ENCODE data around the gene SLC39A8.
"Not testable (repeated sequence)": the region's sequence is repeated elsewhere in the genome, so short reads cannot be mapped to it uniquely, and the experiment has no call there.

Gene SLC39A8

GRCh38 chr4:102344954-102345794, at the start of gene SLC39A8:
Gene SLC39A8 (minus strand): TSS chr4:102345482. CDS start chr4:102344662, 820 bp downstream.
- no peaks in the 10 kb centered on the region for H3K36me3 ChIP-seq (ENCODE audit: insufficient read depth, low read length)
- H3K4me3 ChIP-seq (ENCODE audit: low read depth, low read length), result peak within 1 kb of the TSS; percentile 82
- H3K27ac ChIP-seq (ENCODE audit: low read depth, low read length), result peak within 1 kb of the TSS; percentile 63

GRCh38 chr4:102392033-102392744, 46.9 kb upstream of the SLC39A8 start:
- Histone ChIP-seq H3K36me3 (ENCODE audit: insufficient read depth, low read length) (no peaks in the 10 kb centered on the region), H3K4me3 (ENCODE audit: low read depth, low read length) (no peak overlapping the region), H3K4me1 (ENCODE audit: control insufficient read depth, insufficient read depth, low read length, unreplicated experiment) (peaks cover 17% of the 10 kb centered on the region), H3K27me3 (ENCODE audit: insufficient read depth, low read length) (no peaks in the 10 kb centered on the region), H2AFZ (ENCODE audit: low read length, unreplicated experiment) (no peak overlapping the region), H3K79me2 (ENCODE audit: control insufficient read depth, insufficient read depth, low read length, unreplicated experiment) (no peaks in the 10 kb centered on the region), H3K27ac (ENCODE audit: low read depth, low read length) (no peak overlapping the region)

More at GRCh38 chr4:102344954-102345794, at the start of gene SLC39A8:
- H3K27me3 ChIP-seq (ENCODE audit: insufficient read depth, low read length), result no peaks in the 10 kb centered on the region
- peaks cover 5% of the 10 kb centered on the region for H3K79me2 ChIP-seq (ENCODE audit: control insufficient read depth, insufficient read depth, low read length, unreplicated experiment)
- peak within 1 kb of the TSS; percentile 99 for H2AFZ ChIP-seq (ENCODE audit: low read length, unreplicated experiment)
- peaks cover 10% of the 10 kb centered on the region for H3K4me1 ChIP-seq (ENCODE audit: control insufficient read depth, insufficient read depth, low read length, unreplicated experiment)

GRCh38 chr4:102390438-102390837, 45.2 kb upstream of the SLC39A8 start:
- Histone ChIP-seq H3K27me3 (ENCODE audit: insufficient read depth, low read length) (peaks cover 6% of the 10 kb centered on the region; the same call in 1 of the 2 replicates), H3K27ac (ENCODE audit: low read depth, low read length) (0 out of 2 replicates have a peak overlapping the region, but pooled peaks have one; percentile 12), H3K4me1 (ENCODE audit: control insufficient read depth, insufficient read depth, low read length, unreplicated experiment) (peaks cover 17% of the 10 kb centered on the region), H2AFZ (ENCODE audit: low read length, unreplicated experiment) (no peak overlapping the region), H3K36me3 (ENCODE audit: insufficient read depth, low read length) (no peaks in the 10 kb centered on the region), H3K79me2 (ENCODE audit: control insufficient read depth, insufficient read depth, low read length, unreplicated experiment) (no peaks in the 10 kb centered on the region), H3K4me3 (ENCODE audit: low read depth, low read length) (no peak overlapping the region)

- H3K36me3 ChIP-seq (ENCODE audit: insufficient read depth, low read length), result no peaks in the 10 kb centered on the region
Measured at GRCh38 chr4:102388611-102389010, 43.3 kb upstream of the SLC39A8 start.

GRCh38 chr4:102387552-102388150, 42.4 kb upstream of the SLC39A8 start:
- H3K4me1 ChIP-seq (ENCODE audit: control insufficient read depth, insufficient read depth, low read length, unreplicated experiment), result peaks cover 17% of the 10 kb centered on the region
- no peak overlapping the region for H3K27ac ChIP-seq (ENCODE audit: low read depth, low read length)
- no peaks in the 10 kb centered on the region for H3K79me2 ChIP-seq (ENCODE audit: control insufficient read depth, insufficient read depth, low read length, unreplicated experiment)
- H2AFZ ChIP-seq (ENCODE audit: low read length, unreplicated experiment), result no peak overlapping the region
- H3K4me3 ChIP-seq (ENCODE audit: low read depth, low read length), result no peak overlapping the region
- H3K36me3 ChIP-seq (ENCODE audit: insufficient read depth, low read length), result no peaks in the 10 kb centered on the region
- peaks cover 21% of the 10 kb centered on the region; the same call in 1 of the 2 replicates for H3K27me3 ChIP-seq (ENCODE audit: insufficient read depth, low read length)

More at GRCh38 chr4:102388611-102389010, 43.3 kb upstream of the SLC39A8 start:
- no peak overlapping the region for H3K27ac ChIP-seq (ENCODE audit: low read depth, low read length)
- no peaks in the 10 kb centered on the region for H3K79me2 ChIP-seq (ENCODE audit: control insufficient read depth, insufficient read depth, low read length, unreplicated experiment)
- H3K27me3 ChIP-seq (ENCODE audit: insufficient read depth, low read length), result peaks cover 19% of the 10 kb centered on the region; the same call in 1 of the 2 replicates
- no peak overlapping the region for H2AFZ ChIP-seq (ENCODE audit: low read length, unreplicated experiment)
- H3K4me3 ChIP-seq (ENCODE audit: low read depth, low read length), result no peak overlapping the region
- H3K4me1 ChIP-seq (ENCODE audit: control insufficient read depth, insufficient read depth, low read length, unreplicated experiment), result peaks cover 17% of the 10 kb centered on the region

GRCh38 chr4:102386966-102387365, 41.7 kb upstream of the SLC39A8 start:
- Histone ChIP-seq H3K36me3 (ENCODE audit: insufficient read depth, low read length) (no peaks in the 10 kb centered on the region), H3K27ac (ENCODE audit: low read depth, low read length) (no peak overlapping the region), H3K79me2 (ENCODE audit: control insufficient read depth, insufficient read depth, low read length, unreplicated experiment) (no peaks in the 10 kb centered on the region), H3K4me3 (ENCODE audit: low read depth, low read length) (no peak overlapping the region), H2AFZ (ENCODE audit: low read length, unreplicated experiment) (no peak overlapping the region), H3K4me1 (ENCODE audit: control insufficient read depth, insufficient read depth, low read length, unreplicated experiment) (peaks cover 15% of the 10 kb centered on the region), H3K27me3 (ENCODE audit: insufficient read depth, low read length) (peaks cover 21% of the 10 kb centered on the region; the same call in 1 of the 2 replicates)

- not testable (repeated sequence) for H3K27ac ChIP-seq (ENCODE audit: low read depth, low read length); H3K36me3 ChIP-seq (ENCODE audit: insufficient read depth, low read length); H3K4me3 ChIP-seq (ENCODE audit: low read depth, low read length); H2AFZ ChIP-seq (ENCODE audit: low read length, unreplicated experiment); H3K4me1 ChIP-seq (ENCODE audit: control insufficient read depth, insufficient read depth, low read length, unreplicated experiment); H3K79me2 ChIP-seq (ENCODE audit: control insufficient read depth, insufficient read depth, low read length, unreplicated experiment)
- peaks cover 14% of the 10 kb centered on the region; the same call in 1 of the 2 replicates for H3K27me3 ChIP-seq (ENCODE audit: insufficient read depth, low read length)
Measured at GRCh38 chr4:102380253-102380652, 35.0 kb upstream of the SLC39A8 start.

GRCh38 chr4:102362922-102363432, 17.7 kb upstream of the SLC39A8 start:
- Histone ChIP-seq H2AFZ (ENCODE audit: low read length, unreplicated experiment) (no peak overlapping the region), H3K79me2 (ENCODE audit: control insufficient read depth, insufficient read depth, low read length, unreplicated experiment) (no peaks in the 10 kb centered on the region), H3K4me1 (ENCODE audit: control insufficient read depth, insufficient read depth, low read length, unreplicated experiment) (no peaks in the 10 kb centered on the region)

GRCh38 chr4:102358128-102358527, 12.8 kb upstream of the SLC39A8 start:
- H3K36me3 ChIP-seq (ENCODE audit: insufficient read depth, low read length), result no peaks in the 10 kb centered on the region
- H3K27ac ChIP-seq (ENCODE audit: low read depth, low read length), result no peak overlapping the region
- no peak overlapping the region for H3K4me3 ChIP-seq (ENCODE audit: low read depth, low read length)
- no peak overlapping the region for H2AFZ ChIP-seq (ENCODE audit: low read length, unreplicated experiment)
- peaks cover 3% of the 10 kb centered on the region; the same call in 1 of the 2 replicates for H3K27me3 ChIP-seq (ENCODE audit: insufficient read depth, low read length)
- no peaks in the 10 kb centered on the region for H3K4me1 ChIP-seq (ENCODE audit: control insufficient read depth, insufficient read depth, low read length, unreplicated experiment)
- no peaks in the 10 kb centered on the region for H3K79me2 ChIP-seq (ENCODE audit: control insufficient read depth, insufficient read depth, low read length, unreplicated experiment)

More at GRCh38 chr4:102362922-102363432, 17.7 kb upstream of the SLC39A8 start:
- Histone ChIP-seq H3K27ac (ENCODE audit: low read depth, low read length) (no peak overlapping the region), H3K27me3 (ENCODE audit: insufficient read depth, low read length) (peaks cover 3% of the 10 kb centered on the region; the same call in 1 of the 2 replicates), H3K36me3 (ENCODE audit: insufficient read depth, low read length) (no peaks in the 10 kb centered on the region), H3K4me3 (ENCODE audit: low read depth, low read length) (no peak overlapping the region)

GRCh38 chr4:102357637-102358036, 12.4 kb upstream of the SLC39A8 start:
- H2AFZ ChIP-seq (ENCODE audit: low read length, unreplicated experiment); H3K79me2 ChIP-seq (ENCODE audit: control insufficient read depth, insufficient read depth, low read length, unreplicated experiment); H3K27ac ChIP-seq (ENCODE audit: low read depth, low read length); H3K4me3 ChIP-seq (ENCODE audit: low read depth, low read length); H3K27me3 ChIP-seq (ENCODE audit: insufficient read depth, low read length); H3K36me3 ChIP-seq (ENCODE audit: insufficient read depth, low read length); H3K4me1 ChIP-seq (ENCODE audit: control insufficient read depth, insufficient read depth, low read length, unreplicated experiment): not testable (repeated sequence)
